HCT116 (cell line): ENCODE results near the gene CUEDC1. TPM values are rescaled to one million over a fixed set of nuclear protein-coding genes. Genes with fewer than 3 reads are reported as not detected.
A peak's percentile ranks its signal among the peaks of the same experiment; 100 is the strongest.

ENCODE experiments used
- ATAC-seq: fragments of 200-7000 bp; cut with Tn5 transposase; 2 replicates; pipeline ENCODE4 v1.9.1; 2020; ENCODE audit warnings: mild to moderate bottlenecking, moderate library complexity
- BruUV-seq: library from RNA; stranded (reverse); fragments of 400-500 nt; replicated peaks from 2 replicates; lab custom pipeline; 2021; lab: Mats Ljungman, UMichigan
- CTCF ChIA-PET: fragments of 300-600 bp; sonication (Branson Sonifier 250); formaldehyde crosslinking; loops from one replicate; lab custom pipeline; 2021; ENCODE audit warnings: antibody characterized with exemption; lab: Charles Lee
- POLR2A ChIA-PET: fragments of 300-600, 350-600 bp; sonication (Branson Sonifier 250); formaldehyde crosslinking; loops from one replicate; lab custom pipeline; 2021; ENCODE audit warnings: antibody characterized with exemption; lab: Charles Lee
- RAD21 ChIA-PET, 2 experiments: fragments of 300-600 bp; sonication (Branson Sonifier 250); formaldehyde crosslinking; loops; one replicate each; lab custom pipeline; 2023; ENCODE audit warnings: low total read pairs in 2 of 2; ENCODE audit not compliant: uncharacterized antibody in 2 of 2, unreplicated experiment in 2 of 2, low non-redundant PET in 1 of 2; lab: Charles Lee
- DNase-seq: peaks from one replicate; pipeline ENCODE4 v3.0.0-alpha.2; 2010; ENCODE audit warnings: low read depth, low spot score
- H2AFZ ChIP-seq: fragments of 200-600 bp; shearing (Covaris generic), sonication (generic); 2 replicates; pipeline ENCODE4 v1.6.1; 2017; ENCODE audit warnings: low read depth, mixed run types, mixed read lengths, antibody characterized with exemption, low read length; ENCODE audit not compliant: poor library complexity, severe bottlenecking
- H3K27ac ChIP-seq: 2 replicates; pipeline ENCODE4 v1.5.1; 2012; ENCODE audit warnings: low read depth, low read length
- H3K27me3 ChIP-seq: fragments of 200-600 bp; sonication (generic); 2 replicates; pipeline ENCODE4 v1.6.1; 2016; ENCODE audit warnings: mixed run types, low read length, mixed read lengths; ENCODE audit not compliant: insufficient read depth
- H3K36me3 ChIP-seq, 2 experiments: fragments of 200-500 bp in 1 of 2; fragments of 200-600 bp in 1 of 2; sonication (Bioruptor generic) in 1 of 2; sonication (generic) in 1 of 2; 2 replicates each; pipeline versions ENCODE4 v1.5.1 to v1.6.1; 2014 to 2016; ENCODE audit warnings: low read length in 2 of 2, inconsistent platforms in 1 of 2, mixed read lengths in 1 of 2, mixed run types in 1 of 2; ENCODE audit not compliant: insufficient read depth in 2 of 2, control insufficient read depth in 1 of 2
- H3K4me1 ChIP-seq, 2 experiments: fragments of 200-600 bp in 1 of 2; sonication (generic) in 1 of 2; 2 replicates each; pipeline versions ENCODE4 v1.5.1 to v1.6.1; 2012 to 2017; ENCODE audit warnings: low read length in 2 of 2, inconsistent platforms in 1 of 2, mild to moderate bottlenecking in 1 of 2, mixed read lengths in 1 of 2, mixed run types in 1 of 2, moderate library complexity in 1 of 2; ENCODE audit not compliant: insufficient read depth in 2 of 2, control insufficient read depth in 1 of 2
- H3K4me2 ChIP-seq: fragments of 200-600 bp; sonication (generic); 2 replicates; pipeline ENCODE4 v1.6.1; 2017; ENCODE audit warnings: mixed run types, low read length, mixed read lengths
- H3K4me3 ChIP-seq, 2 experiments: fragments of 200-600 bp in 1 of 2; sonication (generic) in 1 of 2; replicated peaks in 1 of 2; 2 replicates each; pipeline ENCODE4 v1.5.1; 2011 to 2016; ENCODE audit warnings: low read length in 2 of 2, control low read depth in 1 of 2, low read depth in 1 of 2, mild to moderate bottlenecking in 1 of 2, mixed read lengths in 1 of 2, mixed run types in 1 of 2
- H3K79me2 ChIP-seq: fragments of 200-600 bp; sonication (generic); 2 replicates; pipeline ENCODE4 v1.6.1; 2017; ENCODE audit warnings: mild to moderate bottlenecking, mixed run types, low read length, moderate library complexity, mixed read lengths; ENCODE audit not compliant: insufficient read depth
- H3K9ac ChIP-seq: fragments of 200-600 bp; sonication (generic); 2 replicates; pipeline ENCODE4 v1.6.1; 2016; ENCODE audit warnings: low read length, mixed read lengths
- H3K9me2 ChIP-seq: fragments of 200-600 bp; sonication (generic), shearing (Covaris generic); 2 replicates; pipeline ENCODE4 v1.6.1; 2017; ENCODE audit warnings: mixed run types, mild to moderate bottlenecking, moderate library complexity; ENCODE audit not compliant: insufficient read depth
- H3K9me3 ChIP-seq, 2 experiments: fragments of 200-500 bp in 1 of 2; fragments of 200-600 bp in 1 of 2; sonication (Bioruptor generic) in 1 of 2; sonication (generic) in 1 of 2; 2 replicates each; pipeline ENCODE4 v1.6.1; 2014 to 2017; ENCODE audit warnings: low read length in 2 of 2, mixed read lengths in 2 of 2, inconsistent platforms in 1 of 2, low read depth in 1 of 2, mild to moderate bottlenecking in 1 of 2, mixed run types in 1 of 2, moderate library complexity in 1 of 2; ENCODE audit not compliant: control insufficient read depth in 1 of 2, insufficient read depth in 1 of 2
- H4K20me1 ChIP-seq: fragments of 200-600 bp; sonication (generic), shearing (Covaris generic); 2 replicates; pipeline ENCODE4 v1.6.1; 2017; ENCODE audit warnings: mixed run types, mild to moderate bottlenecking, moderate library complexity; ENCODE audit not compliant: insufficient read depth
- ATF3 ChIP-seq: IDR thresholded peaks from 2 replicates; pipeline ENCODE4 v1.6.1; 2012
- CEBPB ChIP-seq: IDR thresholded peaks from 2 replicates; pipeline ENCODE4 v1.6.1; 2012; ENCODE audit warnings: low read depth
- EGR1 ChIP-seq: IDR thresholded peaks from 2 replicates; pipeline ENCODE4 v1.6.1; 2012; ENCODE audit warnings: low read depth
- ELF1 ChIP-seq: IDR thresholded peaks from 2 replicates; pipeline ENCODE4 v1.6.1; 2012; ENCODE audit warnings: low read depth, borderline replicate concordance
- EZH2 ChIP-seq: fragments of 200-600 bp; sonication (generic); IDR thresholded peaks from 2 replicates; pipeline ENCODE4 v1.6.1; 2017; ENCODE audit warnings: antibody characterized with exemption, mixed run types
- EZH2phosphoT487 ChIP-seq: fragments of 200-600 bp; IDR thresholded peaks from 2 replicates; pipeline ENCODE4 v1.6.1; 2018; ENCODE audit warnings: antibody characterized with exemption, borderline replicate concordance
- FOSL1 ChIP-seq: IDR thresholded peaks from 2 replicates; pipeline ENCODE4 v1.6.1; 2012; ENCODE audit warnings: low read depth
- JUND ChIP-seq: IDR thresholded peaks from 2 replicates; pipeline ENCODE4 v1.6.1; 2012
- MAX ChIP-seq: IDR thresholded peaks from 2 replicates; pipeline ENCODE4 v1.6.1; 2012
- POLR2A ChIP-seq: IDR thresholded peaks from 2 replicates; pipeline ENCODE4 v1.7.0; 2011; ENCODE audit warnings: borderline replicate concordance; ENCODE audit not compliant: insufficient read depth, insufficient read length; ENCODE audit errors: extremely low read depth
- POLR2AphosphoS5 ChIP-seq: IDR thresholded peaks from 2 replicates; pipeline ENCODE4 v1.6.1; 2011; ENCODE audit warnings: mild to moderate bottlenecking, low read depth, low read length, moderate library complexity
- REST ChIP-seq: IDR thresholded peaks from 2 replicates; pipeline ENCODE4 v1.6.1; 2012; ENCODE audit warnings: low read depth
- SIN3A ChIP-seq: IDR thresholded peaks from 2 replicates; pipeline ENCODE4 v1.6.1; 2012; ENCODE audit warnings: low read depth
- SP1 ChIP-seq: IDR thresholded peaks from 2 replicates; pipeline ENCODE4 v1.6.1; 2012; ENCODE audit warnings: low read depth
- SRF ChIP-seq: IDR thresholded peaks from 2 replicates; pipeline ENCODE4 v1.6.1; 2012; ENCODE audit warnings: low read depth
- TCF7L2 ChIP-seq: IDR thresholded peaks from 2 replicates; pipeline ENCODE4 v1.7.0; 2011; ENCODE audit warnings: borderline replicate concordance, inconsistent platforms; ENCODE audit not compliant: insufficient read depth, insufficient read length; ENCODE audit errors: extremely low read depth
- ZBTB33 ChIP-seq: IDR thresholded peaks from 2 replicates; pipeline ENCODE4 v1.6.1; 2011; ENCODE audit warnings: mild to moderate bottlenecking, low read length, moderate library complexity; ENCODE audit not compliant: insufficient replicate concordance; ENCODE audit errors: extremely low read depth
- ZFX ChIP-seq: fragments of 450-650 bp; IDR thresholded peaks from 2 replicates; pipeline ENCODE4 v1.6.1; 2017
- ZNF274 ChIP-seq: fragments of 200-500 bp; sonication (Bioruptor generic); IDR thresholded peaks from 2 replicates; pipeline ENCODE4 v1.6.1; 2014; ENCODE audit warnings: mild to moderate bottlenecking, low read depth, low read length, inconsistent platforms
- intact Hi-C: fragments of 100-400 bp; cut with micrococcal nuclease; formaldehyde crosslinking; loops from 2 replicates; pipeline ENCODE4 v1.10.0; 2022
- total RNA-seq: library from RNA; stranded (reverse); gene quantifications from one replicate; pipeline ENCODE4 v1.2.1, GENCODE V29; 2021; ENCODE audit not compliant: unreplicated experiment

The CUEDC1 gene
- total RNA-seq, 1 experiment from 2014 or later = 60.2 TPM

GRCh38 chr17:57999496-58000017 is 44.3 kb upstream of the CUEDC1 start:
- Histone ChIP-seq H3K36me3 (peaks cover 61 to 78% of the 10 kb centered on the region in 2 experiments), H3K9me2 (no peaks in the 10 kb centered on the region), H2AFZ (no peak overlapping the region), H3K4me3 (no peak overlapping the region), H3K79me2 (peaks cover 68% of the 10 kb centered on the region), H3K27me3 (no peaks in the 10 kb centered on the region), H3K9ac (no peak overlapping the region), H3K27ac (no peak overlapping the region; the same call in 1 of the 2 replicates), H4K20me1 (peaks cover 67% of the 10 kb centered on the region), H3K9me3 (no peaks in the 10 kb centered on the region), H3K4me1 (peaks cover 12 to 57% of the 10 kb centered on the region in 2 experiments), H3K4me2 (peak overlapping the region; percentile 1; the same call in 1 of the 2 replicates)
- ChIA-PET RAD21 (interaction anchor here (0.5 to 1.6 kb wide), 9 partner anchors 10 to 164 kb away, joined by 3 to 7 read pairs (median 4); partner anchors contain the start of genes VEZF1 (in 2 of the 2) and MRPS23 (in 1 of the 2)), POLR2A (interaction anchor here (0.5 to 6.6 kb wide), 15 partner anchors 10 to 743 kb away, joined by 3 to 53 read pairs (median 3); partner anchors contain the start of genes DYNLL2, MRPS23 and VEZF1), CTCF (interaction anchor here (0.6 to 15.4 kb wide), 47 partner anchors 8 to 756 kb away, joined by 3 to 288 read pairs (median 4); partner anchors contain the start of genes CUEDC1, DYNLL2, SRSF1 and VEZF1)
- no TSS peak for BruUV-seq
- ATAC-seq (peak; percentile 64), DNase-seq (peak; percentile 80)
- intact Hi-C loops = loop anchor here (1.0 to 5.0 kb wide), 3 partner anchors 113 to 867 kb away; no protein-coding TSS in a partner anchor
- TF ChIP-seq ZBTB33 (no peak), ATF3 (no peak; the same call in 1 of the 2 replicates), JUND (0 out of 2 replicates have a peak, but pooled peaks have one; percentile 33), FOSL1 (0 out of 2 replicates have a peak, but pooled peaks have one; percentile 5), REST (no peak), SP1 (no peak; the same call in 1 of the 2 replicates), MAX (0 out of 2 replicates have a peak, but pooled peaks have one; percentile 11), TCF7L2 (no peak), SRF (no peak), SIN3A (0 out of 2 replicates have a peak, but pooled peaks have one; percentile 20), ZFX (no peak), ZNF274 (no peak), CEBPB (no peak), POLR2AphosphoS5 (peak; percentile 71), POLR2A (no peak), EGR1 (0 out of 2 replicates have a peak, but pooled peaks have one; percentile 35), ELF1 (no peak), EZH2phosphoT487 (no peak), EZH2 (no peak)
